Ovary (tissue), 9 donors: Measurements from ENCODE around the gene UBE2L6. TPM values are rescaled to one million over a fixed set of nuclear protein-coding genes. Genes with fewer than 3 reads are reported as not detected.

Source experiments
- DNase-seq, 5 donors: peaks; one replicate each; pipeline ENCODE4 v3.0.0-alpha.2; 2019 to 2020
- H3K27ac ChIP-seq, 2 donors: fragments of 200-600 bp; one replicate each; pipeline versions ENCODE4 v1.5.1 to v1.8.0; 2019 to 2022
- H3K27me3 ChIP-seq: fragments of 200-600 bp; one replicate; pipeline ENCODE4 v1.8.0; 2022
- H3K36me3 ChIP-seq: fragments of 200-600 bp; sonication (generic); one replicate; pipeline ENCODE4 v1.5.1; 2019
- H3K4me1 ChIP-seq: one replicate; pipeline ENCODE4 v1.8.1; 2013; ENCODE audit warnings: mild to moderate bottlenecking, moderate library complexity; ENCODE audit not compliant: insufficient read depth
- H3K4me3 ChIP-seq: fragments of 200-600 bp; sonication (generic); one replicate; pipeline ENCODE4 v1.5.1; 2017
- H3K9me3 ChIP-seq, 2 donors: fragments of 200-600 bp in 1 of 2; sonication (generic) in 1 of 2; one replicate each; pipeline versions ENCODE4 v1.5.1 to v1.8.1; 2013 to 2019; ENCODE audit warnings: mild to moderate bottlenecking in 1 of 2, moderate library complexity in 1 of 2
- EP300 ChIP-seq: sonication (generic); formaldehyde crosslinking; IDR thresholded peaks from one replicate; pipeline ENCODE4 v1.6.1; 2017; ENCODE audit warnings: antibody characterized with exemption
- POLR2A ChIP-seq: fragments of 450-650 bp; IDR thresholded peaks from one replicate; pipeline ENCODE4 v1.6.1; 2017; ENCODE audit warnings: antibody characterized with exemption, mild to moderate bottlenecking, moderate library complexity
- WGBS, 3 donors: extraction: QIAGEN DNeasy Blood & Tissue Kit in 1 of 3; methylation state at CpG; one replicate each; pipeline versions ENCODE4 v1.1.5 to v1.1.7; 2013 to 2017; 5-methylcytosine and 5-hydroxymethylcytosine counted together
- intact Hi-C, 4 donors: fragments of 100-400 bp; cut with DNase I; formaldehyde crosslinking; loops; one replicate each; pipeline versions ENCODE4 v1.11.0 to v1.15.1; 2022 to 2023
- polyA plus RNA-seq, 2 donors: library from polyadenylated mRNA; stranded (reverse); fragments of 200-250 nt in 1 of 2; fragments of 350-450 nt in 1 of 2; fragmentation: Illumina TruSeq in 1 of 2; extraction: RNeasy Lipid Tissue Mini Kit (QIAGEN cat#74804) in 1 of 2; gene quantifications; one replicate each; pipeline ENCODE4 v1.2.3, GENCODE V29; 2013 to 2014
- total RNA-seq, 7 donors: library from RNA; depleted of rRNA in 2 of 7; stranded (reverse); fragments of >200 nt in 2 of 7; fragmentation: NEBNext Ultra II Directional in 3 of 7; extraction: Animal tissue kit (Norgen Biotek cat#: 25700) in 3 of 7; gene quantifications; one replicate each; pipeline versions ENCODE4 v1.1.0 to v1.2.4, GENCODE V29; 2016 to 2023
- TF ChIP-seq, protein P1 (sequence below), 3 donors: fragments of 450-650 bp in 2 of 3; fragments of 200-600 bp in 1 of 3; IDR thresholded peaks; one replicate each; pipeline versions ENCODE4 v1.5.1 to v1.8.0; 2016 to 2022; ENCODE audit warnings: antibody characterized with exemption in 3 of 3, mild to moderate bottlenecking in 1 of 3
- donor health status: DM: no; HTN: no; CAD: no; lungs with moderate emphysema.
- donor health status: DM: no; HTN: no; CAD: no.
- donor health status: Bipolar disorder and iron deficiency.
- donor health status: DM: yes; HTN: yes; CAD: no.
- donor health status: DM: no; HTN: no; CAD: no.
- donor health status: DM: yes; HTN: yes; CAD: no.

UBE2L6 gene
- total and polyA plus RNA-seq, 9 donors: 27.2 to 114 (median 59.7) TPM

DNA sequence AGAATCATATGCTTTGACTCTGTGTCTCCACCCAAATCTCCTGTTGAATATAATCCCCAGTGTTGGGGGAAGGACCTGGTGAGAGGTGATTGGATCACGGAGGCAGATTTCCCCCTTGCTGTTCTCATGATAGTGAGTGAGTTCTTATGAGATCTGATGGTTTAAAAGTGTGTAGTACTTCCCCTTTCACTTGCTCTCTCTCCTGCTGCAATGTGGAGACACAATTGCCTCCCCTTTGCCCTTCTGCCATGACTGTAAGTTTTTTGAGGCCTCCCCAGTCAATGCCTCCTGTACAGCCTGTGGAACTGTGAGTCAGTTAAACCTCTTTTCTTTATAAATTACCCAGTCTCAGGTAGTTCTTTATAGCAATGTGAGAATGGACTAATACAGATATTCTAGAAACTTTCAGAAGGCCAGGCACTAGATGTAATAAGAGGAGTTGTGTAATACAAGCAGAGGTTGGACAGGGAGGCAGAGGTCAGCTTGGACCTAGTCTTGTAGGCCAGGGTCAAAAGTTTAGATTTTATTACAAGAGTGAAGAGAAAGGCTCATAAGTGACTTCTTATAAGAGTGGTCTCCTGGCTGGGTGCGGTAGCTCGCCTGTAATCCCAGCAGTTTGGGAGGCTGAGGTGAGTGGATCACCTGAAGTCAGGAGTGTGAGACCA lies 20.7 kb upstream of the UBE2L6 start:
- DNase-seq: no peak
- no peak for TF ChIP-seq POLR2A
- TF ChIP-seq, protein P1, sequence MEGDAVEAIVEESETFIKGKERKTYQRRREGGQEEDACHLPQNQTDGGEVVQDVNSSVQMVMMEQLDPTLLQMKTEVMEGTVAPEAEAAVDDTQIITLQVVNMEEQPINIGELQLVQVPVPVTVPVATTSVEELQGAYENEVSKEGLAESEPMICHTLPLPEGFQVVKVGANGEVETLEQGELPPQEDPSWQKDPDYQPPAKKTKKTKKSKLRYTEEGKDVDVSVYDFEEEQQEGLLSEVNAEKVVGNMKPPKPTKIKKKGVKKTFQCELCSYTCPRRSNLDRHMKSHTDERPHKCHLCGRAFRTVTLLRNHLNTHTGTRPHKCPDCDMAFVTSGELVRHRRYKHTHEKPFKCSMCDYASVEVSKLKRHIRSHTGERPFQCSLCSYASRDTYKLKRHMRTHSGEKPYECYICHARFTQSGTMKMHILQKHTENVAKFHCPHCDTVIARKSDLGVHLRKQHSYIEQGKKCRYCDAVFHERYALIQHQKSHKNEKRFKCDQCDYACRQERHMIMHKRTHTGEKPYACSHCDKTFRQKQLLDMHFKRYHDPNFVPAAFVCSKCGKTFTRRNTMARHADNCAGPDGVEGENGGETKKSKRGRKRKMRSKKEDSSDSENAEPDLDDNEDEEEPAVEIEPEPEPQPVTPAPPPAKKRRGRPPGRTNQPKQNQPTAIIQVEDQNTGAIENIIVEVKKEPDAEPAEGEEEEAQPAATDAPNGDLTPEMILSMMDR (IDR thresholded peaks at IDR 0.05): no peak
- Histone ChIP-seq H3K4me1 (no peaks in the 10 kb centered on the region), H3K36me3 (no peaks in the 10 kb centered on the region), H3K27ac (no peak overlapping the region), H3K9me3 (no peaks in the 10 kb centered on the region), H3K4me3 (no peak overlapping the region), H3K27me3 (no peaks in the 10 kb centered on the region)
- 90 to 94% (median 92%) methylated on average over 3 of the region's 3 CpGs for WGBS, 3 donors
- intact Hi-C loops: no loop called here

DNA sequence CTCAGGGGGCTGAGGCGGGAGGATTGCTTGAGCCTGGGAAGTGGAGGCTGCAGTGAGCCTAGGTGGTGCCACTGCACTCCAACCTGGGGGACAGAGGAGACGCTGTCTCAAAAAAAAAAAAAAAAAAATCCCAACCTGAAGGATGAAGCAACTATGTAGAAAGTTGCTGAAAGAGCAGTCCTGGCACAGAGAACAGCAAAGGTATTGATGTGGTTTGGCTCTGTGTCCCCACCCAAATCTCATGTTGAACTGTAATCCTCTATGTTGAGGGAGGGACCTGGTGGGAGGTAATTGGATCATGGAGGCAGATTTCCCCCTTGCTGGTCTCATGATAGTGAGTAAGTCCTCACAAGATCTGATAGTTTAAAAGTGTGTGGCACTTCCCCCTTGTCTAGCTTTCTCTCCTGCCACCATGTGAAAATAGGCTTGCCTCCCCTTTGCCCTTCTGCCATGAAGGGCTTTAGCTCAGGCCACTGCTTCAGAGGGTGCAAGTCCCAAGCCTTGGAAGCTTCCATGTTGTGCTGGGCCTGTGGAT lies 19.3 kb upstream of the UBE2L6 start:
- intact Hi-C loops: no loop called here
- WGBS, 3 donors: 48 to 50% (median 50%) methylated on average over 2 of the region's 2 CpGs
- H3K4me1 ChIP-seq: no peaks in the 10 kb centered on the region

DNA sequence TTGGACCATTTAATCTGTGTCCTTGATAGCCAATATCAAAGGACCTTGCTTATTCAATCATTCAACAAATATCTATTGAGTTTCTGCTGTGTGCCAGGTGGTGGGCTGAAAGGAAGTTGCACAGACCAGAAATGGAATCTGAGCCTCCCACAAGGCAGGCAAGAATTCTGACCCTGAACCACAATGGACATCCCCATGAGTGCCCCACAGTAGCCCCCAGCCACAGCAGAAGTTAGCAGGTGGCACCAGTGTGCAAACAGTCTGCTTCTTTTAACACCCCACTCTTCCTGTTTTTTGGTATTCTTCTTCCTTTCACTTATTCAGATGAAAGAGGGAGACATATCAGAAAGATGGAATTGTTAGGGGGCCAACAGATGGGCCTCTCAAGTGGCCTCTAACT lies 17.8 kb upstream of the UBE2L6 start:
- H3K9me3 ChIP-seq: no peaks in the 10 kb centered on the region
- no peak overlapping the region for H3K27ac ChIP-seq
- H3K4me1 ChIP-seq: no peaks in the 10 kb centered on the region
- DNase-seq: no peak
- no peak overlapping the region for H3K4me3 ChIP-seq
- H3K36me3 ChIP-seq: no peaks in the 10 kb centered on the region
- TF ChIP-seq, protein P1 (IDR thresholded peaks at IDR 0.05): no peak
- TF ChIP-seq EP300 (no peak), POLR2A (no peak)
- intact Hi-C loops: no loop called here
- H3K27me3 ChIP-seq: no peaks in the 10 kb centered on the region

More for the DNA sequence above, 19.3 kb upstream of the UBE2L6 start:
- Histone ChIP-seq H3K27me3 (no peaks in the 10 kb centered on the region), H3K27ac (no peak overlapping the region), H3K36me3 (no peaks in the 10 kb centered on the region), H3K9me3 (no peaks in the 10 kb centered on the region), H3K4me3 (no peak overlapping the region)
- no peak for DNase-seq
- TF ChIP-seq POLR2A (no peak), EP300 (no peak)
- TF ChIP-seq, protein P1 (IDR thresholded peaks at IDR 0.05): no peak

DNA sequence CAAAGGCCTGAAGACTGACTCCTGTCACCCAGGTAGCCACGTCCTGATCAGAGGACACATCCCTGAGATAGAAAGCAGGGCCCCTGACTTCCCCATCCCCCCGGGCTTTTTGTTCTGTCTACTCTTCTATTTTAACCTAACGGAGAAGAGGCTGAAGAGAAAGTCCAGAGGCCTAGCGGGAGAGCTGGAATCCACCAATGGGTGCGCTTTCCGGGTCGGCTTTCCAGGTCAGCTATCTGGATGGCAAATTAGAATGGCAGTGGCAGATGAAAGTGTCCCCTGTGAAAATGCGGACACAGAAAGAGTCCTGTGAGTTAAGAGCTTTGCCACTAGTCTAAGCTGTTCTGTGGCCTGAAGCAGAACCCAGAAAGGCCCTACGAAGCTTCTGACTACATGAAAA lies 16.9 kb upstream of the UBE2L6 start:
- Histone ChIP-seq H3K27ac (no peak overlapping the region), H3K27me3 (no peaks in the 10 kb centered on the region), H3K4me3 (no peak overlapping the region), H3K4me1 (no peaks in the 10 kb centered on the region), H3K36me3 (no peaks in the 10 kb centered on the region), H3K9me3 (no peaks in the 10 kb centered on the region)
- intact Hi-C loops: no loop called here
- DNase-seq: no peak
- WGBS, 3 donors: 85 to 89% (median 86%) methylated on average over 9 of the region's 9 CpGs
- TF ChIP-seq POLR2A (no peak), EP300 (no peak)
- TF ChIP-seq, protein P1 (IDR thresholded peaks at IDR 0.05): no peak
